ENCODE results near the gene NEK7.

DNA sequence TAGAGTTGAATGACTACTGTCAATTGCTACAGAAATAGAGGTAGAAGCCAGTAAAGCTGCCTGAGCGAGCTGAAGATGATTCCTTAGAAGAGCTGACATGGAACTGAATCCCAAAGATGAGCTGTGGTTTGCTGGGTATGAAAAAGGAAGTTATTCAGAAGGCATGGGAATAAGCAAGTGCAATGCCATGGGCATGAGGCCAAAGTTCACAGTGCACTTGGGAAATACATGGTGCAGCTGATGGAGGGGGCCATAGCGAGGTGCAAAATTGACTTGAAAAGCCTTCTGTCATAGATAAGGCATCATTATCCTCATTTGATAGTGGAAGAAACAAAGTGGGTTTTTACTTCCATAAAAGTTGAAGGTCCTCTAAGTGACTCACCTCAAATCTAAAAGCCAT, 88.6 kb downstream of the NEK7 start:
- no peak for TF ChIP-seq EZH2 (IDR thresholded peaks at IDR 0.05; ENCODE audit: borderline replicate concordance)
- TF ChIP-seq, protein P1, sequence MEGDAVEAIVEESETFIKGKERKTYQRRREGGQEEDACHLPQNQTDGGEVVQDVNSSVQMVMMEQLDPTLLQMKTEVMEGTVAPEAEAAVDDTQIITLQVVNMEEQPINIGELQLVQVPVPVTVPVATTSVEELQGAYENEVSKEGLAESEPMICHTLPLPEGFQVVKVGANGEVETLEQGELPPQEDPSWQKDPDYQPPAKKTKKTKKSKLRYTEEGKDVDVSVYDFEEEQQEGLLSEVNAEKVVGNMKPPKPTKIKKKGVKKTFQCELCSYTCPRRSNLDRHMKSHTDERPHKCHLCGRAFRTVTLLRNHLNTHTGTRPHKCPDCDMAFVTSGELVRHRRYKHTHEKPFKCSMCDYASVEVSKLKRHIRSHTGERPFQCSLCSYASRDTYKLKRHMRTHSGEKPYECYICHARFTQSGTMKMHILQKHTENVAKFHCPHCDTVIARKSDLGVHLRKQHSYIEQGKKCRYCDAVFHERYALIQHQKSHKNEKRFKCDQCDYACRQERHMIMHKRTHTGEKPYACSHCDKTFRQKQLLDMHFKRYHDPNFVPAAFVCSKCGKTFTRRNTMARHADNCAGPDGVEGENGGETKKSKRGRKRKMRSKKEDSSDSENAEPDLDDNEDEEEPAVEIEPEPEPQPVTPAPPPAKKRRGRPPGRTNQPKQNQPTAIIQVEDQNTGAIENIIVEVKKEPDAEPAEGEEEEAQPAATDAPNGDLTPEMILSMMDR (IDR thresholded peaks at IDR 0.05; ENCODE audit: poor library complexity): no peak
